ENCODE data around the gene L3MBTL1.
A peak's percentile ranks its signal among the peaks of the same experiment; 100 is the strongest.

L3MBTL1 gene

GRCh38 chr20:43507150-43508080 lies at the start of gene L3MBTL1:
Gene L3MBTL1, plus strand, starts transcription at chr20:43507697. Its CDS starts 5,807 bp downstream, at chr20:43513504.
- peak within 1 kb of the TSS; percentile 74 for H3K27ac ChIP-seq

DNA sequence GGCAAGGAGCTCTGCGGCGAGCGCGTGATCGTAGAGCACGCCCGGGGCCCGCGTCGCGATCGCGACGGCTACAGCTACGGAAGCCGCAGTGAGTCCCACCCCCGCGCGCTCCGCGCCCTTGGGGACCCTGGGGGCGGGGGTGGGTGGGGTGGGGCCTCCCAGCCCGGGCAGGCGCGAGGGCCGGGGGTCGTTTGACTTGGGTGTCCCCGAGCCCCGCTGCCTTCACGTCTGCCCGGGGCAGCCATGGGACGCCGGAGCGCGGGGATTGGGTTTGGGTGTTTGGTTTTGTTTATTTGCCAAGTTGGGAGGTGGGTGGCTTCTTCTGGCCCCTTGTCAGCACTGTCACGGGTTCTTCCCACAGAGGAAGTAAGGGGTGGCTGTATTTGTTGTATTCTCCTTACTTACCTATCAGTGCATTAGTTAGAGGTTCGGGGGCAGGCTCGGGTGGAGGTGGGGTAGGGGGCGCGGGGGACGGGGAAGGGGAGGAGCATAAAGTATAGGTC lies 49.0 kb upstream of the L3MBTL1 start:
- TF ChIP-seq, protein P1, sequence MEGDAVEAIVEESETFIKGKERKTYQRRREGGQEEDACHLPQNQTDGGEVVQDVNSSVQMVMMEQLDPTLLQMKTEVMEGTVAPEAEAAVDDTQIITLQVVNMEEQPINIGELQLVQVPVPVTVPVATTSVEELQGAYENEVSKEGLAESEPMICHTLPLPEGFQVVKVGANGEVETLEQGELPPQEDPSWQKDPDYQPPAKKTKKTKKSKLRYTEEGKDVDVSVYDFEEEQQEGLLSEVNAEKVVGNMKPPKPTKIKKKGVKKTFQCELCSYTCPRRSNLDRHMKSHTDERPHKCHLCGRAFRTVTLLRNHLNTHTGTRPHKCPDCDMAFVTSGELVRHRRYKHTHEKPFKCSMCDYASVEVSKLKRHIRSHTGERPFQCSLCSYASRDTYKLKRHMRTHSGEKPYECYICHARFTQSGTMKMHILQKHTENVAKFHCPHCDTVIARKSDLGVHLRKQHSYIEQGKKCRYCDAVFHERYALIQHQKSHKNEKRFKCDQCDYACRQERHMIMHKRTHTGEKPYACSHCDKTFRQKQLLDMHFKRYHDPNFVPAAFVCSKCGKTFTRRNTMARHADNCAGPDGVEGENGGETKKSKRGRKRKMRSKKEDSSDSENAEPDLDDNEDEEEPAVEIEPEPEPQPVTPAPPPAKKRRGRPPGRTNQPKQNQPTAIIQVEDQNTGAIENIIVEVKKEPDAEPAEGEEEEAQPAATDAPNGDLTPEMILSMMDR (conservative IDR thresholded peaks at IDR 0.05), result no peak
- peak overlapping the region; percentile 100 for H3K27ac ChIP-seq

More at GRCh38 chr20:43507150-43508080, at the start of gene L3MBTL1:
- TF ChIP-seq, protein P1 (conservative IDR thresholded peaks at IDR 0.05), result peak; percentile 33; the same call in 1 of the 2 replicates

- TF ChIP-seq, protein P1 (conservative IDR thresholded peaks at IDR 0.05), result no peak
- peak overlapping the region; percentile 100 for H3K27ac ChIP-seq
Measured at GRCh38 chr20:43459022-43459942, 48.2 kb upstream of the L3MBTL1 start.

DNA sequence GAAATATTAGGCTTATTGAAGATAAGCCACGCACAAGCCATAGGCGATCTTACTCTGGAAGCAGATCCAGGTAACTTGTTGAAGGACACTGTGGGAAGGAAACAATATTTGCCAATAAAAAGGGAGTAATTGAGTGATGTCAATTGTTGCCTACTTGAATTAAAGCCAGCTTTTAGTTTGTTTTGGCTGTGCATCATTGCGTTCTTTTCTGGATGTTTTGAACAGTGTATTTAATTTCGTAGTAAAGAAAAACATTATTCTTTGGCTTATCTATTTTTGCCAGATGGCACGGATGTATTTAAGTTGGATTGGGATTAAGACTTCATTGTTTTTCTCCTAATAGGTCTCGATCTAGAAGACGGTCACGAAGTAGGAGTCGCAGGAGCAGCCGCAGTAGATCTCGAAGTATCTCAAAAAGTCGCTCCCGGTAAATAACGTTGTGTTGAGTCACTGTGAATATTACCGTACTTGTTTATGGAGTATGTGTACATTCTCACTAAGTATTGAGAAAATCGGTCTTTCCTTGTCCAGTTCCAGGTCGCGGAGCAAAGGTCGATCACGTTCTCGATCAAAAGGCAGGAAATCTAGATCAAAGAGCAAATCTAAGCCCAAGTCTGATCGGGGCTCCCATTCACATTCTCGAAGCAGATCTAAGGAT lies 47.2 kb upstream of the L3MBTL1 start:
- peak overlapping the region; percentile 100 for H3K27ac ChIP-seq
- TF ChIP-seq, protein P1 (conservative IDR thresholded peaks at IDR 0.05), result no peak

DNA sequence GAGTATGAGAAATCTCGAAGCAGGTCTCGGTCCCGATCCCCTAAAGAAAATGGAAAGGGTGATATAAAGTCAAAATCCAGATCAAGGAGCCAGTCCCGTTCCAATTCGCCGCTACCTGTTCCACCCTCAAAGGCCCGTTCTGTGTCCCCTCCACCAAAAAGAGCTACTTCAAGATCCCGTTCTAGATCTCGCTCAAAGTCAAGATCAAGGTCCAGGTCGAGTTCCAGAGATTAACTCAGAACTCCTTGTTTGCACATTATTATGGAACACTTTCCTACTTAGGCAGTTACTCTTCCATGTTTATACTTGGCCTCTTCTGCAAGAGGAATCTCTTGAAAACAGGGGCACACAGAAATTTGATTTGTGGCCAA lies 46.7 kb upstream of the L3MBTL1 start:
- TF ChIP-seq, protein P1 (conservative IDR thresholded peaks at IDR 0.05), result no peak
- H3K27ac ChIP-seq, result peak overlapping the region; percentile 100

DNA sequence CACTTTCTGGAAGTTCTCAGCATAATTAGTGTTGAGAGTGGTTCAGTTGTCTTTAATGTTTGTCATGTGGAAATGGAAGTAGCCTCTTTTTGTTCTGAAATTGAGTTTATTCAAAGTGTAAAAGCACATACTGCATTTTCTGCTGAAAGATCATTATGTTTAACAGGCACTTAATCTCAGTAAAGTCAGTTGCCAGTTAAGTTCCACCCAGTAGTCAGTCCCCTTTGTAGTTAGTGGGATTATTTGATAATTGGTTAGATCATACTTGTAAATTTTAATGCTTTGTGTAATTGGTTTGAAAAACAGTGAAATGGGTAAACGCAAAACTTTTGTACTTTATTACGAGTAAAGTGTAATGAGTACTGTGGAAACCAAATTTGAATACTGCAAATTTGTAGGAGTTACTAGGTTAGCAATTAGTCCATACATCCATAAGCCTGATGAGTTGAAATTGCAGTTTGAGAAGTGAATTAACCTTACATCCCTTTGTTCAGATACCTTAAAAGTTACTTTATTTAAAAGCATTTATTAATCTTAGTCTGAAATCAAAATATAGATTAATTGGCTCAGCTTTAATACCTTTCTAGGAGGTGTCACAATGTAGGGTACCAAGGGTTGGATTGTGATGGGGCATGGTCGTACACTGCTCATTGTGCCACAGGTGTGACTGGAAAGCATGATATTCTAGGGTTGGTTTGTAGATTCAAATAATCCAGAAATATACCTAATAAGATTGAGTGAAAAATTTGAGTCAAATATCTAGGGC lies 45.4 kb upstream of the L3MBTL1 start:
- TF ChIP-seq, protein P1 (conservative IDR thresholded peaks at IDR 0.05), result no peak

More for the DNA sequence above, 45.4 kb upstream of the L3MBTL1 start:
- H3K27ac ChIP-seq, result no peak overlapping the region
